Panc1 (cell line): ENCODE data around the gene FAM13A. TPM values are rescaled to one million over a fixed set of nuclear protein-coding genes. Genes with fewer than 3 reads are reported as not detected.

Experiments
- ATAC-seq: fragments of 200-7000 bp; cut with Tn5 transposase; 2 replicates; pipeline ENCODE4 v1.9.1; 2020; ENCODE audit warnings: mild to moderate bottlenecking, moderate library complexity
- BruUV-seq: library from RNA; stranded (reverse); fragments of 400-500 nt; replicated peaks from 2 replicates; lab custom pipeline; 2021; lab: Mats Ljungman, UMichigan
- CTCF ChIA-PET: fragments of 300-600 bp; sonication (Branson Sonifier 250); formaldehyde crosslinking; loops from one replicate; lab custom pipeline; 2022; ENCODE audit warnings: antibody characterized with exemption; lab: Charles Lee
- POLR2A ChIA-PET: fragments of 300-600 bp; sonication (Branson Sonifier 250); formaldehyde crosslinking; loops from one replicate; lab custom pipeline; 2022; ENCODE audit warnings: antibody characterized with exemption; lab: Charles Lee
- DNase-seq: peaks from one replicate; pipeline ENCODE4 v3.0.0-alpha.2; 2010; ENCODE audit warnings: low read depth, low spot score
- H3K27ac ChIP-seq: 2 replicates; pipeline ENCODE4 v1.5.1; 2011; ENCODE audit warnings: mild to moderate bottlenecking, low read length, inconsistent platforms
- H3K27me3 ChIP-seq: fragments of 200-500 bp; sonication (Bioruptor generic); 2 replicates; pipeline ENCODE4 v1.6.0; 2014; ENCODE audit warnings: low read length, inconsistent platforms; ENCODE audit not compliant: control insufficient read depth, insufficient read depth
- H3K36me3 ChIP-seq: fragments of 200-500 bp; sonication (Bioruptor generic); 2 replicates; pipeline ENCODE4 v1.5.1; 2014; ENCODE audit warnings: inconsistent platforms, mild to moderate bottlenecking, low read length, moderate library complexity; ENCODE audit not compliant: control insufficient read depth, insufficient read depth
- H3K4me1 ChIP-seq: 2 replicates; pipeline ENCODE4 v1.5.1; 2011; ENCODE audit warnings: inconsistent platforms, mild to moderate bottlenecking, low read length, moderate library complexity; ENCODE audit not compliant: control insufficient read depth, insufficient read depth
- H3K4me3 ChIP-seq, 2 experiments: 2 replicates each; pipeline ENCODE4 v1.5.1; 2011 to 2012; ENCODE audit warnings: low read depth in 2 of 2, low read length in 2 of 2, mild to moderate bottlenecking in 2 of 2, inconsistent platforms in 1 of 2, moderate library complexity in 1 of 2
- H3K9me3 ChIP-seq: fragments of 200-500 bp; sonication (Bioruptor generic); 2 replicates; pipeline ENCODE4 v1.5.1; 2014; ENCODE audit warnings: low read depth, mild to moderate bottlenecking, inconsistent platforms, low read length, moderate library complexity; ENCODE audit not compliant: control insufficient read depth, insufficient read depth
- POLR2AphosphoS5 ChIP-seq: IDR thresholded peaks from 2 replicates; pipeline ENCODE4 v1.6.1; 2012; ENCODE audit warnings: mild to moderate bottlenecking, low read depth, low read length, moderate library complexity
- SIN3A ChIP-seq: IDR thresholded peaks from 2 replicates; pipeline ENCODE4 v1.6.1; 2012; ENCODE audit warnings: low read depth, mild to moderate bottlenecking, low read length, moderate library complexity, borderline replicate concordance; ENCODE audit not compliant: insufficient read depth
- TCF7L2 ChIP-seq: IDR thresholded peaks from 2 replicates; pipeline ENCODE4 v1.6.1; 2011; ENCODE audit warnings: mild to moderate bottlenecking, low read depth, low read length, inconsistent platforms
- in situ Hi-C: cut with HindIII; loops from 2 replicates; pipeline ENCODE4 v1.10.0; 2016; ENCODE audit warnings: low sequenced_read_pairs, low pct_unique_long_range_greater_than_20kb
- intact Hi-C: fragments of 100-400 bp; cut with micrococcal nuclease; formaldehyde crosslinking; loops from one replicate; pipeline ENCODE4 v1.10.0; 2022; ENCODE audit not compliant: unreplicated experiment
- total RNA-seq: library from RNA; stranded (reverse); gene quantifications from one replicate; pipeline ENCODE4 v1.2.1, GENCODE V29; 2021; ENCODE audit not compliant: unreplicated experiment
- TF ChIP-seq, protein P1 (sequence below): fragments of 450-650 bp; IDR thresholded peaks from 2 replicates; pipeline ENCODE4 v1.5.1; 2017; ENCODE audit warnings: mild to moderate bottlenecking
- TF ChIP-seq, protein P2 (sequence below), 2 experiments: IDR thresholded peaks; 2 replicates each; pipeline ENCODE4 v1.6.1; 2011 to 2012; ENCODE audit warnings: low read depth in 2 of 2, control low read depth in 1 of 2, low read length in 1 of 2, mild to moderate bottlenecking in 1 of 2, moderate library complexity in 1 of 2; ENCODE audit not compliant: insufficient read depth in 1 of 2

Gene FAM13A
- total RNA-seq, 1 experiment from 2014 or later, result 5.8 TPM

DNA sequence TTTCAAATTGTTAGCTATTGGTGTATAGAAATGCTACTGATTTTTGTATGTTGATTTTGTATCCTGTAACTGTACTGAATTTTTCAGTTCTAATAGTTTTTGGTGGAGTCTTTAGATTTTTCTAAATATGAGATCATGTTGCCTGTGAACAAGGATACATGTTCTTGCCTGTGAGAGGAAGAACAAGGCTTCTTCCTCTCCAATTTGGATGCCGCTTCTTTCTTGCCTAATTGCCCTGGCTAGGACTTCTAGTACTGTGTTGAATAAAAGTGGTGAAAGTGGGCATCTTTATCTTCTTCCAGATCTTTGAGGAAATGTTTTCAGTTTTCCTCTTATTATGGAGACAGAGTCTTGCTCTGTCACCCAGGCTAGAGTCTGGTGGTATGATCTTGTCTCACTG is 343.2 kb downstream of the FAM13A start:
- ChIA-PET CTCF (no interaction called here), POLR2A (no interaction called here)
- H3K9me3 ChIP-seq, result no peaks in the 10 kb centered on the region
- ATAC-seq, result no peak
- no peak for TF ChIP-seq TCF7L2
- TF ChIP-seq SIN3A, result no peak
- TF ChIP-seq, protein P1, sequence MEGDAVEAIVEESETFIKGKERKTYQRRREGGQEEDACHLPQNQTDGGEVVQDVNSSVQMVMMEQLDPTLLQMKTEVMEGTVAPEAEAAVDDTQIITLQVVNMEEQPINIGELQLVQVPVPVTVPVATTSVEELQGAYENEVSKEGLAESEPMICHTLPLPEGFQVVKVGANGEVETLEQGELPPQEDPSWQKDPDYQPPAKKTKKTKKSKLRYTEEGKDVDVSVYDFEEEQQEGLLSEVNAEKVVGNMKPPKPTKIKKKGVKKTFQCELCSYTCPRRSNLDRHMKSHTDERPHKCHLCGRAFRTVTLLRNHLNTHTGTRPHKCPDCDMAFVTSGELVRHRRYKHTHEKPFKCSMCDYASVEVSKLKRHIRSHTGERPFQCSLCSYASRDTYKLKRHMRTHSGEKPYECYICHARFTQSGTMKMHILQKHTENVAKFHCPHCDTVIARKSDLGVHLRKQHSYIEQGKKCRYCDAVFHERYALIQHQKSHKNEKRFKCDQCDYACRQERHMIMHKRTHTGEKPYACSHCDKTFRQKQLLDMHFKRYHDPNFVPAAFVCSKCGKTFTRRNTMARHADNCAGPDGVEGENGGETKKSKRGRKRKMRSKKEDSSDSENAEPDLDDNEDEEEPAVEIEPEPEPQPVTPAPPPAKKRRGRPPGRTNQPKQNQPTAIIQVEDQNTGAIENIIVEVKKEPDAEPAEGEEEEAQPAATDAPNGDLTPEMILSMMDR, result no peak
- TF ChIP-seq, protein P2, sequence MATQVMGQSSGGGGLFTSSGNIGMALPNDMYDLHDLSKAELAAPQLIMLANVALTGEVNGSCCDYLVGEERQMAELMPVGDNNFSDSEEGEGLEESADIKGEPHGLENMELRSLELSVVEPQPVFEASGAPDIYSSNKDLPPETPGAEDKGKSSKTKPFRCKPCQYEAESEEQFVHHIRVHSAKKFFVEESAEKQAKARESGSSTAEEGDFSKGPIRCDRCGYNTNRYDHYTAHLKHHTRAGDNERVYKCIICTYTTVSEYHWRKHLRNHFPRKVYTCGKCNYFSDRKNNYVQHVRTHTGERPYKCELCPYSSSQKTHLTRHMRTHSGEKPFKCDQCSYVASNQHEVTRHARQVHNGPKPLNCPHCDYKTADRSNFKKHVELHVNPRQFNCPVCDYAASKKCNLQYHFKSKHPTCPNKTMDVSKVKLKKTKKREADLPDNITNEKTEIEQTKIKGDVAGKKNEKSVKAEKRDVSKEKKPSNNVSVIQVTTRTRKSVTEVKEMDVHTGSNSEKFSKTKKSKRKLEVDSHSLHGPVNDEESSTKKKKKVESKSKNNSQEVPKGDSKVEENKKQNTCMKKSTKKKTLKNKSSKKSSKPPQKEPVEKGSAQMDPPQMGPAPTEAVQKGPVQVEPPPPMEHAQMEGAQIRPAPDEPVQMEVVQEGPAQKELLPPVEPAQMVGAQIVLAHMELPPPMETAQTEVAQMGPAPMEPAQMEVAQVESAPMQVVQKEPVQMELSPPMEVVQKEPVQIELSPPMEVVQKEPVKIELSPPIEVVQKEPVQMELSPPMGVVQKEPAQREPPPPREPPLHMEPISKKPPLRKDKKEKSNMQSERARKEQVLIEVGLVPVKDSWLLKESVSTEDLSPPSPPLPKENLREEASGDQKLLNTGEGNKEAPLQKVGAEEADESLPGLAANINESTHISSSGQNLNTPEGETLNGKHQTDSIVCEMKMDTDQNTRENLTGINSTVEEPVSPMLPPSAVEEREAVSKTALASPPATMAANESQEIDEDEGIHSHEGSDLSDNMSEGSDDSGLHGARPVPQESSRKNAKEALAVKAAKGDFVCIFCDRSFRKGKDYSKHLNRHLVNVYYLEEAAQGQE (IDR thresholded peaks at IDR 0.05; ENCODE audit: insufficient read depth in 1 of 2, low read depth in 2 of 2, low read length in 1 of 2), result no peak
- TF ChIP-seq POLR2AphosphoS5, result no peak
- no peak overlapping the region for H3K27ac ChIP-seq
- no peaks in the 10 kb centered on the region for H3K4me1 ChIP-seq
- no peak overlapping the region for H3K4me3 ChIP-seq
- no TSS peak for BruUV-seq
- no peak for DNase-seq
- no peaks in the 10 kb centered on the region for H3K27me3 ChIP-seq
- no peaks in the 10 kb centered on the region for H3K36me3 ChIP-seq
- in situ Hi-C loops (no loop called here), intact Hi-C loops (no loop called here)

GRCh38 chr4:88709989-88710388 is 347.0 kb downstream of the FAM13A start:
- no peak for ATAC-seq
- Histone ChIP-seq H3K9me3 (no peaks in the 10 kb centered on the region), H3K36me3 (no peaks in the 10 kb centered on the region), H3K4me3 (no peak overlapping the region), H3K27me3 (no peaks in the 10 kb centered on the region), H3K4me1 (no peaks in the 10 kb centered on the region), H3K27ac (no peak overlapping the region)
- in situ Hi-C loops, result no loop called here
- TF ChIP-seq, protein P1, result no peak
- no peak for TF ChIP-seq SIN3A
- no peak for TF ChIP-seq TCF7L2
- TF ChIP-seq, protein P2 (IDR thresholded peaks at IDR 0.05; ENCODE audit: insufficient read depth in 1 of 2, low read depth in 2 of 2, low read length in 1 of 2), result no peak
- TF ChIP-seq POLR2AphosphoS5, result no peak
- BruUV-seq, result no TSS peak
- DNase-seq, result no peak
- intact Hi-C loops, result loop anchor here (5.0 to 10.0 kb wide), 2 partner anchors 85 to 312 kb away; no protein-coding TSS in a partner anchor
- CTCF ChIA-PET, result no interaction called here
- POLR2A ChIA-PET, result no interaction called here
